AG04449 (cell line): ENCODE data around the gene CSF2RB.

ENCODE experiments used
- CTCF ChIA-PET: fragments of 350-600 bp; formaldehyde crosslinking; extraction: SDS; loops from one replicate; lab custom pipeline; 2021; ENCODE audit warnings: antibody characterized with exemption; lab: Yijun Ruan, JAX
- POLR2A ChIA-PET: fragments of 400-600, 350-600 bp; formaldehyde crosslinking; extraction: SDS; loops from one replicate; lab custom pipeline; 2020; ENCODE audit warnings: antibody characterized with exemption, inconsistent platforms; lab: Yijun Ruan, JAX
- DNase-seq: peaks from one replicate; pipeline ENCODE4 v3.0.0-alpha.2; 2010; ENCODE audit warnings: low read depth, low spot score
- H3K4me3 ChIP-seq: 2 replicates; pipeline ENCODE4 v1.5.1; 2011; ENCODE audit warnings: low read depth, mild to moderate bottlenecking, control low read depth, low read length
- TF ChIP-seq, protein P1 (sequence below): IDR thresholded peaks from one replicate; pipeline ENCODE4 v1.5.1; 2011; ENCODE audit warnings: mild to moderate bottlenecking, moderate library complexity, low read length, control low read depth, inconsistent platforms; ENCODE audit not compliant: insufficient read depth; ENCODE audit errors: missing control alignments

CSF2RB gene

DNA sequence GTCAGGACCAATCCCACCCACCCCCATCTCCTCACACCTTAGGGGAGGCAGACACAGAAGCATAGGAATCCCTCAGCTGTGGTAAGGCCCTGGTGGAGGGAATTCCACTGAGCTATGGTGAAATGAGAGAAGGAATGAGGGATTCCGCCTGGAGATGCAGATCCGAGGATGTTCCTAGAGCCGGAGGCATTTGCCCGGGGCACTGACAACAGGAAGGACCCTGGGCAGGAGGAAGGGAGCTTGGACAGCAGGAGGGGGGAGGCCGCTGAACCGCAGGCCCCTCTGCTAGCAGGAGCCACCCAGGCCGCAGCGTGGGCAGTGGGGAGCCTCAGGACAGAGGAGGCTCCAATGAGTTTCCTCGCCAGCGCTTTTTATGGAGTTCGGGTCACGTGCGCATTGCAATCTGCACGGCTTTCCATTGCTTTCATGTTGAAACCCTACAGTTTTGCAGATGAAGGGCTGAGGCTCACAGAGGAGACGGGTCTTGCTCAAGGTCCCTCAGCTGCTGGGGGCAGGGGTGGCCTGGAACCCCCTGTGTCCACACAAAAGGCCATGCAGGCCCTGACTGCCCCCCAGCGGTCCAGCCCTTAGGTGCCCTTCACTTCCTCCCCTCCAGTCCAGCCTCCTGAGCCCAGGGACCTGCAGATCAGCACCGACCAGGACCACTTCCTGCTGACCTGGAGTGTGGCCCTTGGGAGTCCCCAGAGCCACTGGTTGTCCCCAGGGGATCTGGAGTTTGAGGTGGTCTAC is 15.5 kb downstream of the CSF2RB start:
- DNase-seq, result no peak
- CTCF ChIA-PET, result no interaction called here

DNA sequence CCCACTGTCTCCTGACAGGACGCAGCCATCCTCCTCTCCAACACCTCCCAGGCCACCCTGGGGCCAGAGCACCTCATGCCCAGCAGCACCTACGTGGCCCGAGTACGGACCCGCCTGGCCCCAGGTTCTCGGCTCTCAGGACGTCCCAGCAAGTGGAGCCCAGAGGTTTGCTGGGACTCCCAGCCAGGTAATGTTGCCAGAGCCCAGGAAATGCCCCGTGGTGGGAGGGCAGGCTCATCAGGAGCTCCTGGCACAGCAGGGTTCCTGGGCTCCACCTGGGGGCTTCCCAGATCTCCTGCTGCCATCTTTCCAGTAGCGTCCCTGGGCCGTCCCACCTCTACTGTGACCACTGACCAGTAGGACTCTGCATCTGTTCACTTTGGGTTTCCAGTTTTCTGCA is 16.2 kb downstream of the CSF2RB start:
- TF ChIP-seq, protein P1, sequence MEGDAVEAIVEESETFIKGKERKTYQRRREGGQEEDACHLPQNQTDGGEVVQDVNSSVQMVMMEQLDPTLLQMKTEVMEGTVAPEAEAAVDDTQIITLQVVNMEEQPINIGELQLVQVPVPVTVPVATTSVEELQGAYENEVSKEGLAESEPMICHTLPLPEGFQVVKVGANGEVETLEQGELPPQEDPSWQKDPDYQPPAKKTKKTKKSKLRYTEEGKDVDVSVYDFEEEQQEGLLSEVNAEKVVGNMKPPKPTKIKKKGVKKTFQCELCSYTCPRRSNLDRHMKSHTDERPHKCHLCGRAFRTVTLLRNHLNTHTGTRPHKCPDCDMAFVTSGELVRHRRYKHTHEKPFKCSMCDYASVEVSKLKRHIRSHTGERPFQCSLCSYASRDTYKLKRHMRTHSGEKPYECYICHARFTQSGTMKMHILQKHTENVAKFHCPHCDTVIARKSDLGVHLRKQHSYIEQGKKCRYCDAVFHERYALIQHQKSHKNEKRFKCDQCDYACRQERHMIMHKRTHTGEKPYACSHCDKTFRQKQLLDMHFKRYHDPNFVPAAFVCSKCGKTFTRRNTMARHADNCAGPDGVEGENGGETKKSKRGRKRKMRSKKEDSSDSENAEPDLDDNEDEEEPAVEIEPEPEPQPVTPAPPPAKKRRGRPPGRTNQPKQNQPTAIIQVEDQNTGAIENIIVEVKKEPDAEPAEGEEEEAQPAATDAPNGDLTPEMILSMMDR, result no peak
- no peak overlapping the region for H3K4me3 ChIP-seq
- CTCF ChIA-PET, result no interaction called here
- DNase-seq, result no peak
- POLR2A ChIA-PET, result no interaction called here

More for the DNA sequence above, 15.5 kb downstream of the CSF2RB start:
- TF ChIP-seq, protein P1, result no peak
- POLR2A ChIA-PET, result no interaction called here
- H3K4me3 ChIP-seq, result no peak overlapping the region

DNA sequence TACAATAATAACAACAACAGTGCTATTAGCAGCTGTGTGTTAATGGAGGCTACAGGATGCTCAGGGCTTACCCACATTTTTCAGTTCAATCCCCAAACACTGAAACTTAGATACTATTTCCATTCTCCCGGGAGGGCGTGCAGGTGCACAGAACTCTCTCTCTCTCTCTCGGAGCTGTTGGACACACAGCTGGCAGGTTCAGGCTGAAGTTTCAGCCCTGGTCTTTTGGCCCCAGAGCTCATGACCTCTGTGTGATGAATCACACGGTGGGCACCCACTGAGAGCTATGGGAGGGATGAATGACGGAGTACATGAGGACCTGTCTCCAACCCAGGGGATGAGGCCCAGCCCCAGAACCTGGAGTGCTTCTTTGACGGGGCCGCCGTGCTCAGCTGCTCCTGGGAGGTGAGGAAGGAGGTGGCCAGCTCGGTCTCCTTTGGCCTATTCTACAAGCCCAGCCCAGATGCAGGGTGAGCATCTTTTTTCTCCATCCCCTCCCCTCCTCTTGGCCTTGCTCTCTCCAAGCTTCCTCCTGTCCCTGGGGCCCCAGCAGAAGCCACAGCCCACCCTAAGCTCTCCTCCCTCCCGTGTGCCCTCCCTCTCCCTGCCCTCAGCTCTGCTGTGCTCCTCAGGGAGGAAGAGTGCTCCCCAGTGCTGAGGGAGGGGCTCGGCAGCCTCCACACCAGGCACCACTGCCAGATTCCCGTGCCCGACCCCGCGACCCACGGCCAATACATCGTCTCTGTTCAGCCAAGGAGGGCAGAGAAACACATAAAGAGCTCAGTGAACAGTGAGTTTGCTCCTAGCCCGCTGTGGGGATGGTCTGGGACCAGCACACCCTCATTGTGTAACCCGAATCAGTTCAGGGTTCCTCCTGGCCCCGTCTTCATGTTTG is 16.9 kb downstream of the CSF2RB start:
- no peak overlapping the region for H3K4me3 ChIP-seq
- CTCF ChIA-PET, result no interaction called here
- DNase-seq, result no peak
- TF ChIP-seq, protein P1, result no peak
- POLR2A ChIA-PET, result no interaction called here

DNA sequence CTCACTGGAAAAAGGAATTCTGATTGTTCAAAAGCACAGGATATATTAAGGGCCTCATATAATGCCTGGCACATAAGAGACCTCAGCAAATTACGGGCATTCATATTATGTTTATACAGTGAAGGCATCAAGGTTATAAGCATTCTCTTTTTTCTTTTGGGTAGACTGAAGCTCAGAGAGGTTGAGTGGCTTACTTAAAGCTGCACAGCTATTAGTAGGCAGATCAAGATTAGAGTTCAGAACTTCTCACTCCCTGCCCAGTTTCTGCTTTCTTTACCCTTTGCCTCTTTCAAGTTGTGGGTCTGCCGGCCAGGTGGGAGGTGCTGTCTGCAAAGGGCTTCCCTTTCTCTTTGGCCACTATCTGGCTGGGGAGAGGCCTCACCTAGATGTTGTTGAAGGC is 18.0 kb downstream of the CSF2RB start:
- no peak for DNase-seq
- POLR2A ChIA-PET, result no interaction called here
- H3K4me3 ChIP-seq, result no peak overlapping the region
- TF ChIP-seq, protein P1, result no peak
- CTCF ChIA-PET, result no interaction called here

DNA sequence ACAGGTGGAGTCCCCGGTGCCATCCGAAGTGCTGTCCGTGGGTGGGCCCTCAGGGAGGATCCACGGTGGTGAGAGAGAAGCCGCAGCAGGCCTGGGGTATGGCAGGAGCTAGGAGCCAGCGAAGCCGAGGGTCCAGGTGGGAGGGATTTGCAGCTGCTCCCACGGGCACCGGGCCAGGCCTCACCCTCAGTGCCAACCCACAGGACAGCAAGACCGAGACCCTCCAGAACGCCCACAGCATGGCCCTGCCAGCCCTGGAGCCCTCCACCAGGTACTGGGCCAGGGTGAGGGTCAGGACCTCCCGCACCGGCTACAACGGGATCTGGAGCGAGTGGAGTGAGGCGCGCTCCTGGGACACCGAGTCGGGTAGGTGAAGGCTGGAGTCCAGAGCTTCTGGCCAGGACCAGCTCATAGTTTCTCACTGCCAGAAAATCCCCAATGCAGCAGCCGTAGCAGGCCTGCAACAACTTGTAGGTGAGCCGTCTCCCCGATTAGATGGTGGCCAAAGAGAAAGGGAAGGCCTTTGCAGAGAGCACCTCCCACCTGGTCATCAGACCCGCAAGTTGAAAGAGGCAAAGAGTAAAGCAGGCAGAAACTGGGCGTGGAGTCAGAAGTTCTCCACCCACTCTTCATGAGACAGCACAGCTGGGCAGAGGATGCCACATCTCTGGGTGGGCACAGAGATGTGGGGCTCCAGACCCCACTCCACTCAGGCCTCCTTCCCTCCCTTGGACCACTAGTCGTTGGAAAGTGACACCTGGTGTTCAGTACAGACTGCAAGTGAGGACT is 20.4 kb downstream of the CSF2RB start:
- ChIA-PET POLR2A (no interaction called here), CTCF (interaction anchor here (0.9 kb wide), 1 partner anchor 44 kb away, joined by 3 read pairs; no protein-coding TSS in a partner anchor)
- TF ChIP-seq, protein P1, result no peak
- DNase-seq, result no peak
- no peak overlapping the region for H3K4me3 ChIP-seq
